ENCODE measurements around the gene SALL4.

- TF ChIP-seq KLF10 (CRISPR knock-in tag; IDR thresholded peaks at IDR 0.05): no peak
- TF ChIP-seq NFE2 (IDR thresholded peaks at IDR 0.05; ENCODE audit: low read depth): no peak
- TF ChIP-seq NFXL1 (CRISPR knock-in tag; IDR thresholded peaks at IDR 0.05): no peak
- no peak for TF ChIP-seq PHF8 (IDR thresholded peaks at IDR 0.05; ENCODE audit: borderline replicate concordance, low read length)
Observed at GRCh38 chr20:51807720-51808250, 5.5 kb upstream of the SALL4 start.

All from K562 (cell line).